Naive thymus-derived CD4-positive, alpha-beta T cell (primary cell): Measurements from ENCODE around the gene COX6B1. TPM values are rescaled to one million over a fixed set of nuclear protein-coding genes. Genes with fewer than 3 reads are reported as not detected.
"Not testable (repeated sequence)": the region's sequence is repeated elsewhere in the genome, so short reads cannot be mapped to it uniquely, and the experiment has no call there.

Source experiments
- ATAC-seq: fragments of 150-1000 bp; cut with Tn5 transposase; 2 replicates; pipeline ENCODE4 v1.10.0; 2021; ENCODE audit warnings: mild to moderate bottlenecking, moderate library complexity
- CTCF ChIA-PET: fragments of 350-600 bp; sonication (Branson Sonifier 250); formaldehyde crosslinking; loops from one replicate; lab custom pipeline; 2021; ENCODE audit warnings: antibody characterized with exemption; lab: Charles Lee
- POLR2A ChIA-PET: fragments of 350-600 bp; sonication (Branson Sonifier 250); formaldehyde crosslinking; loops from one replicate; lab custom pipeline; 2021; ENCODE audit warnings: antibody characterized with exemption, inconsistent platforms; lab: Charles Lee
- DNase-seq, 9 donors: peaks; one replicate each; pipeline versions ENCODE4 v3.0.0 to v3.0.0-alpha.2; 2020 to 2022; ENCODE audit warnings: mixed read lengths in 1 of 9
- H3K27ac ChIP-seq: one replicate; pipeline ENCODE4 v1.7.0; 2013; ENCODE audit warnings: mild to moderate bottlenecking, low read depth, low read length, moderate library complexity
- H3K27me3 ChIP-seq, 2 donors: one replicate each; pipeline ENCODE4 v1.7.0; 2013; ENCODE audit warnings: low read length in 2 of 2, mild to moderate bottlenecking in 2 of 2, moderate library complexity in 2 of 2; ENCODE audit not compliant: control insufficient read depth in 2 of 2, insufficient read depth in 2 of 2
- H3K36me3 ChIP-seq, 3 experiments: 1 replicate in 2 of 3; 2 replicates in 1 of 3; pipeline ENCODE4 v1.7.0; 2013; ENCODE audit warnings: low read length in 3 of 3, mild to moderate bottlenecking in 3 of 3, moderate library complexity in 1 of 3; ENCODE audit not compliant: insufficient read depth in 3 of 3, control insufficient read depth in 2 of 3
- H3K4me1 ChIP-seq, 2 donors: one replicate each; pipeline ENCODE4 v1.7.0; 2013; ENCODE audit warnings: low read length in 2 of 2, mild to moderate bottlenecking in 2 of 2, moderate library complexity in 1 of 2; ENCODE audit not compliant: control insufficient read depth in 2 of 2, insufficient read depth in 2 of 2
- H3K4me3 ChIP-seq: 2 replicates; pipeline ENCODE4 v1.7.0; 2013; ENCODE audit warnings: mild to moderate bottlenecking, low read length
- H3K9me3 ChIP-seq, 3 experiments: 1 replicate in 2 of 3; 2 replicates in 1 of 3; pipeline ENCODE4 v1.7.0; 2013; ENCODE audit warnings: low read length in 3 of 3; ENCODE audit not compliant: control insufficient read depth in 2 of 3
- H3K27ac Mint-ChIP-seq, 9 donors: one replicate each; pipeline ENCODE4 v1.8.0; 2020 to 2022; ENCODE audit warnings: mixed read lengths in 9 of 9, mild to moderate bottlenecking in 8 of 9, moderate library complexity in 5 of 9, inconsistent platforms in 2 of 9
- H3K27me3 Mint-ChIP-seq, 5 donors: one replicate each; pipeline ENCODE4 v1.8.0; 2021 to 2022; ENCODE audit warnings: mixed read lengths in 5 of 5, mild to moderate bottlenecking in 1 of 5
- H3K36me3 Mint-ChIP-seq, 5 donors: one replicate each; pipeline ENCODE4 v1.8.0; 2020 to 2022; ENCODE audit warnings: mixed read lengths in 5 of 5, mild to moderate bottlenecking in 3 of 5, inconsistent platforms in 1 of 5
- H3K4me1 Mint-ChIP-seq, 7 donors: one replicate each; pipeline ENCODE4 v1.8.0; 2020 to 2022; ENCODE audit warnings: mixed read lengths in 7 of 7, mild to moderate bottlenecking in 3 of 7, inconsistent platforms in 1 of 7
- H3K4me3 Mint-ChIP-seq, 10 donors: one replicate each; pipeline ENCODE4 v1.8.0; 2020 to 2022; ENCODE audit warnings: mild to moderate bottlenecking in 10 of 10, mixed read lengths in 10 of 10, moderate library complexity in 6 of 10, inconsistent platforms in 2 of 10
- H3K9me3 Mint-ChIP-seq, 11 donors: one replicate each; pipeline ENCODE4 v1.8.0; 2020 to 2022; ENCODE audit warnings: mixed read lengths in 11 of 11, mild to moderate bottlenecking in 4 of 11, inconsistent platforms in 1 of 11, moderate library complexity in 1 of 11
- intact Hi-C, 2 donors: fragments of 100-400 bp; cut with micrococcal nuclease; formaldehyde crosslinking; loops; one replicate each; pipeline ENCODE4 v1.15.1; 2023
- polyA plus RNA-seq, 2 donors: library from polyadenylated mRNA; unstranded; fragments of 300-500 nt; fragmentation: Illumina TruSeq; gene quantifications; one replicate each; pipeline ENCODE4 v1.2.3, GENCODE V29; 2021
- total RNA-seq, 6 experiments: library from RNA in 5 of 6; stranded (reverse) in 5 of 6; gene quantifications; 1 replicate in 5 of 6; 2 replicates in 1 of 6; pipeline ENCODE4 v1.2.3 and lab custom pipeline; 2021 to 2026

COX6B1 gene, protein sequence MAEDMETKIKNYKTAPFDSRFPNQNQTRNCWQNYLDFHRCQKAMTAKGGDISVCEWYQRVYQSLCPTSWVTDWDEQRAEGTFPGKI
- total RNA-seq (100 to 1,000 TPM; 172 to 464 (median 232) TPM), polyA plus RNA-seq (100 to 1,000 TPM; 819 to 873 TPM), total RNA-seq (lab: John Stamatoyannopoulos, UW) (46.2 reads per million, percentile 69 among the genes with 10 or more reads in this experiment)

DNA sequence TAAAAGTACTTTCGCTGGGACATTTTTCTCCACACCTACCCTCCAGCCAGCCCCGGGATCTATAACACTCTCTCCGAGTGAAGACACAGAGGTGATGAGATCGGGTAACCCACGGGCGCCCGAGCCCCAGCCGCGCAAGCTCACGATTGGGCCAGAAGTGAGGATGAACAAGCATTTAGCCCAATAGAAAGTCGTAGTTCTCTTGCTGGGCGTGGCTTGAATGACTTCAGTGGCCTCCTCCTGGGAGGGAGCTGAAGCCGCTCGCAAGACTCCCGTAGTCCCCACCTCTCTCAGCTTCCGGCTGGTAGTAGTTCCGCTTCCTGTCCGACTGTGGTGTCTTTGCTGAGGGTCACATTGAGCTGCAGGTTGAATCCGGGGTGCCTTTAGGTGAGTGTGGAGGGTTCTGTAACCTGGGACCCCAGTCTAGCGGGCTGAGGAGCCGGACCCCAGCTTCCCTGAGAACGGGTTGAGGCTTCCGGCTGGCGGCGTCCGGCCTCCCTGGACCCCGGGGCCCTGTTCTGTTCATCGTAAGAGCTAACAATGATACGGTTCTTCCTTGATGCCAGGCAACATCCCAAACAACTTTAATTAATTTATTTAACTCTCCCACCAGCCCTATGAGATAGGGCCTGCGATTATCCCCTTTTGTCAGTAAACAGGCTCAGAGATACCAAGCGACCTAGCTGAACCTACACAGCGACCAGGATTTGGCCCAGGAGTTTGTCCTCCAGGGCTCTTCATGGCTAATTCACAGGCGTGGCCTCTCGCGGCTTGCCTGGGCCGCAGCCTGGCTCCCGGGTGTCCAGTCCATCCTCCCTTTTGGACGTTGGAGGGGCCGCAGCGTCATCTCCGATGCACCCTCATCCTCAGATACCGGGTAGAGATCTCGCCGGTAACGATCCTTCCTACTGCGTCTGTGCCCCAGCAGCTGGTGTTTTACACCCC is at the start of gene COX6B1:
Gene COX6B1 (plus strand): TSS at position 307 of the 945 bp plus-strand sequence. CDS start 2,921 bp downstream, outside the sequence.
- Histone ChIP-seq H3K9me3 (no peaks in the 10 kb centered on the region), H3K36me3 (peaks cover 0 to 27% (median 0%) of the 10 kb centered on the region in 3 experiments), H3K4me1 (peaks cover 7 to 25% of the 10 kb centered on the region in 2 donors), H3K27me3 (no peaks in the 10 kb centered on the region), H3K27ac (peak within 1 kb of the TSS; percentile 89), H3K4me3 (peak within 1 kb of the TSS; percentile 95)
- Mint-ChIP-seq H3K4me1 (peaks cover 17 to 67% (median 42%) of the 10 kb centered on the region in 7 donors), H3K27ac (peak within 1 kb of the TSS; percentile 89 to 98 (median 95)), H3K4me3 (peak within 1 kb of the TSS; percentile 88 to 99 (median 97)), H3K36me3 (peaks cover 0 to 12% (median 0%) of the 10 kb centered on the region in 5 donors), H3K9me3 (peaks cover 0 to 2% (median 0%) of the 10 kb centered on the region in 11 donors), H3K27me3 (no peaks in the 10 kb centered on the region)
- intact Hi-C loops = loop anchor here (1.0 to 10.0 kb wide), 17 partner anchors 20 to 727 kb away; partner anchors contain the start of genes HAUS5 (in 2 of the 2), LIN37 (in 1 of the 2), PSENEN (in 1 of the 2) and TBCB (in 1 of the 2)
- ATAC-seq (peak; percentile 80), DNase-seq (peak; percentile 63 to 95 (median 91))
- ChIA-PET CTCF (interaction anchor here (0.6 to 1.3 kb wide), 3 partner anchors 14 to 98 kb away, joined by 3 to 5 read pairs (median 4); no protein-coding TSS in a partner anchor), POLR2A (interaction anchor here (0.7 to 2.2 kb wide), 16 partner anchors 10 to 443 kb away, joined by 3 to 11 read pairs (median 4); partner anchors contain the start of genes HAUS5, IGFLR1, LIN37 and PSENEN)

DNA sequence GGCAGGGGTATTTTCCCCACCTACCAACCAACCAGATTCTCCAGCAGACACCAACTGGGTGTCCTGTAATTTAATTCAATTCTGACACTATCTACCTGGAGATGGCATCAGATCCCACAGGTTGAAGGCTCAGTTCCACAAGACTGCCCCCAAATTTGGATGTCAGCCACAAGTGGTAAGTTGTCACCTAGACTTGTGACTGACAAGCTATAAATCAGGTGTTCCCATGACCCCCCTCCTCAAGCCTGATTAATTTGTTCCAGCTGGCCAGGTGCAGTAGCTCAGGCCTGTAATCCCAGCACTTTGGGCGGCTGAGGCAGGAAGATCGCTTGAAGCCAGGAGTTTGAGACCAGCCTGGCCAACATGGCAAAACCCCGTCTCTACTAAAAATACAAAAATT is 46.2 kb upstream of the COX6B1 start:
- ChIA-PET CTCF (no interaction called here), POLR2A (no interaction called here)
- Histone ChIP-seq H3K36me3 (no peaks in the 10 kb centered on the region), H3K4me1 (no peaks in the 10 kb centered on the region), H3K9me3 (no peaks in the 10 kb centered on the region), H3K27me3 (no peaks in the 10 kb centered on the region), H3K4me3 (no peak overlapping the region), H3K27ac (no peak overlapping the region)
- intact Hi-C loops = no loop called here
- no peak for DNase-seq
- Mint-ChIP-seq H3K36me3 (peaks cover 0 to 3% (median 0%) of the 10 kb centered on the region in 5 donors), H3K9me3 (peaks cover 0 to 5% (median 0%) of the 10 kb centered on the region in 11 donors), H3K27ac (no peak overlapping the region), H3K4me1 (no peaks in the 10 kb centered on the region), H3K27me3 (peaks cover 0 to 13% (median 0%) of the 10 kb centered on the region in 5 donors), H3K4me3 (no peak overlapping the region)
- ATAC-seq = no peak

DNA sequence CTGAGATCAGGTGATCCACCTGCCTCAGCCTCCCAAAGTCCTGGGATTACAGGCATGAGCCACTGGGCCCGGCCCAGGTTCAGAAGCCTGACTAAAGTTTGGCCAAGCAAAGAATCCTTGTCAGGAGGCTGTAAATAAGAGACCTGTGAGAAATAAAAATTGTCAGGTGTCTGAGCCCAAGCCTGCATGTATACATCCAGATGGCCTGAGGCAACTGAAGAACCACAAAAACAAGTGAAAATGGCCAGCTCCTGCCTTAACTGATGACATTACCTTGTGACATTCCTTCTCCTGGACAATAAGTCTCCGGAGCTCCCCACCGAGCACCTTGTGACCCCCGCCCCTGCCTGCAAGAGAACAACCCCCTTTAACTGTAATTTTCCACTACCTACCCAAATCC is 43.7 kb upstream of the COX6B1 start:
- POLR2A ChIA-PET = interaction anchor here (0.8 kb wide), 1 partner anchor 98 kb away, joined by 3 read pairs; no protein-coding TSS in a partner anchor
- H3K27ac ChIP-seq, H3K4me3 Mint-ChIP-seq, H3K4me1 ChIP-seq, H3K36me3 ChIP-seq, CTCF ChIA-PET, H3K9me3 ChIP-seq, H3K27me3 ChIP-seq, ATAC-seq, intact Hi-C loops, H3K4me3 ChIP-seq, H3K27ac Mint-ChIP-seq, DNase-seq: not testable (repeated sequence)
- Mint-ChIP-seq H3K27me3 (peaks cover 0 to 10% (median 0%) of the 10 kb centered on the region in 5 donors), H3K36me3 (peaks cover 0 to 16% (median 3%) of the 10 kb centered on the region in 5 donors), H3K9me3 (peaks cover 3 to 18% (median 7%) of the 10 kb centered on the region in 11 donors), H3K4me1 (peaks cover 0 to 12% (median 9%) of the 10 kb centered on the region in 7 donors)

DNA sequence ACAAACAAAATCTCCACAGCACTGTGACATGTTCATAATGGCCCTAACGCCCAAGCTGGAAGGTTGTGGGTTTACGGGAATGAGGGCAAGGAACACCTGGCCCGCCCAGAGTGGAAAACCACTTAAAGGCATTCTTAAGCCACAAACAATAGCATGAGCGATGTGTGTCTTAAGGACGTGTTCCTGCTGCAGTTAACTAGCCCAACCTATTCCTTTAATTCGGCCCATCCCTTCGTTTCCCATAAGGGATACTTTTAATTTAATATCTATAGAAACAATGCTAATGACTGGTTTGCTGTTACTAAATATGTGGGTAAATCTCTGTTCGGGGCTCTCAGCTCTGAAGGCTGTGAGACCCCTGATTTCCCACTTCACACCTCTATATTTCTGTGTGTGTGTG is 41.0 kb upstream of the COX6B1 start:
- POLR2A ChIA-PET = interaction anchor here (1.1 kb wide), 1 partner anchor 41 kb away, joined by 3 read pairs; the partner anchor contains the start of gene COX6B1
- H3K27me3 Mint-ChIP-seq, H3K27ac Mint-ChIP-seq, H3K36me3 ChIP-seq, H3K4me3 Mint-ChIP-seq, H3K4me3 ChIP-seq, intact Hi-C loops, H3K9me3 ChIP-seq, H3K27ac ChIP-seq, DNase-seq, H3K27me3 ChIP-seq, ATAC-seq: not testable (repeated sequence)
- Mint-ChIP-seq H3K4me1 (peaks cover 3 to 33% (median 25%) of the 10 kb centered on the region in 7 donors), H3K9me3 (peaks cover 3 to 18% (median 7%) of the 10 kb centered on the region in 11 donors), H3K36me3 (peaks cover 0 to 20% (median 0%) of the 10 kb centered on the region in 5 donors)
- CTCF ChIA-PET = interaction anchor here (1.0 kb wide), 1 partner anchor 11 kb away, joined by 3 read pairs; no protein-coding TSS in a partner anchor
- peaks cover 16 to 20% of the 10 kb centered on the region in 2 donors for H3K4me1 ChIP-seq

DNA sequence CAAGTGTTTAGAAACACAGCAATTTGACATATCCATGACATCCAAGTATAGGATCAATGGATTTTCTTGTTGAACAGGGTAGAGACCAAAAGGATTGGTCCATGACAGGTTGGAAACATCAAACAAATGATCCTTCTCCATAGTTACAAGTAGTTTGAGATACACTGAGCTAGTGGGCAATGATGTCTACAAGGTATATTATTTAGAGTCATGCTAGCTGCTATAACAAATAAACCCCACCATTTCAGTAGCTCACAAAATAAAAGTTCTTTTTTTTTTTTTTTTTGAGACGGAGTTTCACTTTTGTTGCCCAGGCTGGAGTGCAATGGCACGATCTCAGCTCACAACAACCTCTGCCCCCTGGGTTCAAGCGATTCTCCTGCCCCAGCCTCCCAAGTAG is 40.5 kb upstream of the COX6B1 start:
- Histone ChIP-seq H3K9me3 (no peaks in the 10 kb centered on the region), H3K27ac (no peak overlapping the region), H3K27me3 (no peaks in the 10 kb centered on the region), H3K36me3 (no peaks in the 10 kb centered on the region), H3K4me1 (peaks cover 18 to 22% of the 10 kb centered on the region in 2 donors), H3K4me3 (no peak overlapping the region)
- H3K9me3 Mint-ChIP-seq = peaks cover 3 to 18% (median 7%) of the 10 kb centered on the region in 11 donors
- no peak overlapping the region for H3K27ac Mint-ChIP-seq
- H3K4me3 Mint-ChIP-seq = no peak overlapping the region
- ChIA-PET CTCF (no interaction called here), POLR2A (no interaction called here)
- ATAC-seq = no peak
- intact Hi-C loops = no loop called here
- H3K27me3 Mint-ChIP-seq = peaks cover 0 to 2% (median 0%) of the 10 kb centered on the region in 5 donors
- peaks cover 4 to 38% (median 30%) of the 10 kb centered on the region in 7 donors for H3K4me1 Mint-ChIP-seq
- peaks cover 0 to 20% (median 0%) of the 10 kb centered on the region in 5 donors for H3K36me3 Mint-ChIP-seq
- no peak for DNase-seq

DNA sequence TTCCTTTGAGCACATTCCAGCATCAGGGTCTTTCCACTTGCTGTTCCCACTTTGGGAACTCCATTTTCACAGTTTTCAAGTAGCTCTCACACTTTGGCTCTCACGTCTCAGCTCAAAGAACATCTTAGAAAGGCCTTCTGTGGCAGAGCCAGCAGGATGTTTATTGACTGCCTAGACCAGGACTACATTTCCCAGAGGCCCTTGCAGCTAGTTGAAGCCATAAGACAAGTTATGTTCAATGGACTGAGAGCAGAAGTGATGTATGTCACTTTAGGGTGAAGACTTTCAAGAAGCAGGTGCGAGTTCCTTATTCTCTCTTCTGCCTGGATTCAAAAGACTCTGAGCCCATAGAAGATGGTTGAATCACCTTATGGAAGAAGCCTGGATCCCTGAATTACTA is 39.9 kb upstream of the COX6B1 start:
- Histone ChIP-seq H3K9me3 (no peaks in the 10 kb centered on the region), H3K27ac (no peak overlapping the region), H3K4me3 (no peak overlapping the region), H3K4me1 (peaks cover 23 to 26% of the 10 kb centered on the region in 2 donors), H3K27me3 (no peaks in the 10 kb centered on the region), H3K36me3 (no peaks in the 10 kb centered on the region)
- Mint-ChIP-seq H3K36me3 (peaks cover 0 to 20% (median 0%) of the 10 kb centered on the region in 5 donors), H3K27ac (peak overlapping the region in 5 of 9 donors; percentile 58 to 87 (median 74)), H3K4me1 (peaks cover 4 to 43% (median 34%) of the 10 kb centered on the region in 7 donors), H3K4me3 (peak overlapping the region in 3 of 10 donors; percentile 33 to 57 (median 47)), H3K27me3 (peaks cover 0 to 2% (median 0%) of the 10 kb centered on the region in 5 donors), H3K9me3 (peaks cover 3 to 18% (median 7%) of the 10 kb centered on the region in 11 donors)
- intact Hi-C loops = no loop called here
- peak in 2 of 9 donors; percentile 12 to 18 for DNase-seq
- CTCF ChIA-PET = no interaction called here
- POLR2A ChIA-PET = no interaction called here
- ATAC-seq = no peak
